Dermis microvascular lymphatic vessel endothelial cell (primary cell): ENCODE results near the gene ERC1. TPM values are rescaled to one million over a fixed set of nuclear protein-coding genes. Genes with fewer than 3 reads are reported as not detected.

ENCODE experiments used
- DNase-seq, 2 donors: peaks; one replicate each; pipeline versions ENCODE4 v3.0.0 to v3.0.0-alpha.2; 2010; ENCODE audit warnings: low read depth in 2 of 2
- total RNA-seq: library from RNA; depleted of rRNA; stranded (reverse); fragments of >200 nt; gene quantifications from 2 replicates; pipeline ENCODE4 v1.2.1, GENCODE V29; 2014

The ERC1 gene
- total RNA-seq, 1 donor from 2014 or later, result 18.4 TPM

DNA sequence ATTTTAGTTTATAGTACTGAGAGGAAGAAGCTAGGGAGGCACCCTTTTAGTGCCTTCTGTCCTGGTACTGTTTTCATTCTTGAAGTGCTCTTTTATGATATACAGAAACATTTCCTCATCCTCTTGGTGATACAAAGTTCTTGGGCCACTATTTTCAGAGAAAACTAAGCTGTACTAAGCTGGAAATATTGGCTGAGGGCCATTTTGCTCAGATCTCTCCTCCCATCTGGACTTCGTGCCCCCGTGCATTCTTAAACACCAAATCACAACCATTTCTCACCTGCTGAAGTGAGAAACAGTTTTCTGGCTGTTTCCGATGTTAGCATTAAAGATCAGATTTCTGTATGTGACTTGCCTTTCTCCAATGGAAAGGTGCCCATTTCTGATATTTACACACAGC is 444.4 kb downstream of the ERC1 start:
- peak in 1 of 2 donors; percentile 4 for DNase-seq

DNA sequence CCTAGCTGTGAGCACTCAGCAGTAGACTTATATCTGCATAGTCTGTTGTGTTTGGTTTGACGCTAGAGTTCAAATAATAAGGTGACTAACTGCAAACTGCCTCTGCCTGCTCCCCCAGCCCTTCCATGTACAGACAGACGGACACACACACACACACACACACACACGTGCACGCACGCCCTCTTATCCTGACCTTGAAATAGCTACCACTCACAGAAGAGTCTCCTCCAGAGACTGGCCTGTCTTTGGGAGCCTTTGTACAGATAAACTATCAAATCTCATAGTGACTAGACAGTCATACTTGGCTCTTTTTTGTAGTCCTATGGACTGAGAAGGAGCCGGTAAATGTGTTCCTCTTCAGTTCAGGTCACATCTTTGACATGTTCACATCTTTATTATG is 445.0 kb downstream of the ERC1 start:
- DNase-seq, result no peak

DNA sequence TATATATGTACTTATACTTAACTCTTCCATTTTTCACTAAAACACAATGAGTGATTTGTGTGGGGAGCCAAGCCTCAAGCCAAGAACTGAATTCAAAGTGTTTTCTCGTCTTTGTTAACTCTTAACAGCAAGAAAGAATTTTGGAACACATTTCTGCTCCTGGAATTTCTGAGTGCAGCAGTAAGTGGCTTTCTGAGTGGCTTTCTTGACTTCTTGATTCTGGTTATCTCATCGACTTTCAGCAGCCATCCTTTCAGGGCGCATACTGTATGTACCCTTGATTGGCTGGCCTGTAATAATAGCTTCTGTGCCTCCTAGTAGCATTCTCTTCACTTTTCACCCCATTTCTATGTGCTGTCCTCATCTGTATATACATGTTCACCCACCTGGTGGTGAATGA is 446.0 kb downstream of the ERC1 start:
- DNase-seq, result no peak

DNA sequence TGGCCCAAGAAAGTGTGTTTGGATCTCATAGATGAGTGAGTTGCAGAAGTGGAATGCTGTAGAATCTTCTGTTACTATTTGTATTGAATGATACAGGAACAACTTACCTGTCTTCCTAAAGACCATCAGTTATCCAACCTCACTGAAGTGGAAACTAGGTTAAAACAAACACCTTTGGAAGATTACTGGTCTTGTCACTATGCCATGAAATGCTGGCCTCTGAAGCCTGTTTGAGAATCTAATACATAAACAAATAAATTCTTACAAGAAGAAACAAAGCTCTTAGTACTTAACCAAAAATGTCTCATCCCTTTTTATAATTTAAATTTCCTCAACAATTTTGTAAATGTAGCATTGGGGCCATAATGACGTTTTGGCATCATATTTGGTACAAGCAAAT is 448.2 kb downstream of the ERC1 start:
- DNase-seq, result no peak

DNA sequence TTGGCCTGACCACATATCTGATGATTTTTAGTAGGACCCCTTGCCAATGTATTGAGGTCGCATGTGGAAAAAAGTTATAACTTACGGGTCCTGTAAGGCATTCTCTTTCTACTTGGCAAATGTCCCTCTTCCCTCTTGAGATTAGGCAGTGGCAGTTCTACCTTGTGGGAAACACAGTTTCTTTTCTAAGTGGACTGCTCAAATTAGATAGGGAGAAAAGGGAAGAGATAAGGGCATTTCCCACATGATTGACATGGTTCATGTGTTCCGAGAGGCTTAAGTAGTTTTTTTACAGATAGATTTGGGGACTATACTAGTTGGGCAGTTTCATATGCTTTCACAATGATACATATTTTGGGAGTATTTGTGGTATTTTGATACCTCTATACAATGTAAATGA is 448.7 kb downstream of the ERC1 start:
- DNase-seq, result no peak

DNA sequence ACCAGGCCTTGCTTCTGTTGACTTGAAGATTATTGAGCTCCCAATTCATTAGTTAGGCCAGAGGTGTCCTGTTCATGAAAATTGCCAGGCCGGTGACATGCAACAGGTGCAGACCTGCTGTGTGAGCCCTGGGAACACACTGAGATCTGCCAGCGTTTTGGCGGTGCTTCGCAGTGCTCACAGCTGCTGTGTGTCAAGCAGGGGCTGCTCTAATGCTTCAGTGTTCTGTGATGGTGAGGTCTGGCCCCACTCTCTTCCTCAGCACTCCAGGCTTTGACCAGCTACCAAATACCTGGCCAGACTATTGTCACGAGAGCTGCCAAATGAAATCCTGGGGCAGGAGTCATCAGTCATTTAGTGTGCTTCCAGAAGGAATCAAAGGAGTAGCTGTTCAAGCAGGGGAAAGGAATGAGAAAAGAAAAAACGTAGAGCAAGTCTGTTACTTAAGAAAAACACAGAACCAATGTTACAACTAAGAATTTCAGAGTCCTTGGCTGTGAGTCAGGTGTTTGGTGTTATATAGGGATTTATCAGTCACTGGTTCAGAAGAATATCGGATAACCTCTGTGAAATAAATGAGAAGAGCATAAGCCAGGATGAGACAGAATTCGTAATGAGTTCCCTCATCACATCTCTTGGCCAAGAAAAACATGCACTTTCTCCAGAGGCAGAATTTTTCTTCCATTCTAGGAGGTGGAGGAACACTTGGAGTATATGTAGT is 452.6 kb downstream of the ERC1 start:
- no peak for DNase-seq

DNA sequence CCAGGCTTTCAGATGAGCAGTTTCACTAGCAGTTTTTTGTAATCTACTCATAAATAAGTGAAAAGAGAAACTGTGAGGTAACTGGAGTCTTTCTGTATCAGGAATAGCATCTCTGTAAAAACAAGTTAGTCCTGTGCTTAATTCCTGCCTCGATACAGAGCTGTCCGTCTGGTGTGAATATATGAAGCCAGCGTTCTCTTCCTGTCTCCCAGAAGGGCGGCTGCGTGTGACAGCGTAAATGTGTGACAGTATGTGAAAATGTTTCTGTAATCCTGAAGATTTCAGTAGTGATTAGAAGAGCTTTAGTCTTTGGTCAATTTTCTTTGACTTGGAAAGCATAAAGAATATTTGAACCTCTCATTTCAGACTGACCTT is 453.1 kb downstream of the ERC1 start:
- DNase-seq, result no peak

DNA sequence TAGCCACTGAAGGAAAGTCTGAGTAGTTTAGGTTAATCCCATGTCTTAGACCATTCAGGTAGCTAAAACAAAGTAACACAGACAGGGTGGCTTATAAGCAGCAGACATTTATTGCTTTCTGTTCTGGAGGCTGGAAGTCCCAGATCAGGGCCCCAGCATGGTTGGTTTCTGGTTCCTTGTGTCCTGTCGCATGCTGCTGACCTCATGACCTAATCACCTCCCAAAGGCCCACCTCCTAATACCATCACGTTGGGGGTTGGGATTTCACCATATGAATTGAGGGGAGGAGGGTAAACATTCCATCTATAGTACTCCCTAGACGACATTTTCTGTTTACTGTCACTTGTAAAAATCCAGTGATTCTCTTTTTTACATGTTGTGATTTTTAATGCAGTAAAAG is 454.8 kb downstream of the ERC1 start:
- DNase-seq, result no peak

DNA sequence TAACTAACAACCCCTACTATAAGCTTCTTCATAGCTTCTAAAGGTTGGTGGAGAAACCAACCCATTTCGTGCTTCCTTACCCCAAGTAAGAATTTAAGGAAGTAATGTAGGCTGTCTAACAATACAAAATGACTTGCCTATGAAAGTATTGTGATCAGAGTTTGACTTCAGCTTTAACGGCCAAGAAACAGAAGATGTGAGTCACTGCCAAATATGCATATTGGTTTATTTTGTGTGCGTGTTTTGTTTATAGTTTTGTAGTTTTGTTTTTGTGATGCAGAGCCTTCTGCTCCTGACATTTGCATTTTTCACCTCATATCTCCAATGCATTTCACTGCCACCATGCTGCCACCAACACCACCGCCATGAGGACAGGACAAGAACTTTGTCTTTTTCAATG is 457.3 kb downstream of the ERC1 start:
- DNase-seq, result no peak

DNA sequence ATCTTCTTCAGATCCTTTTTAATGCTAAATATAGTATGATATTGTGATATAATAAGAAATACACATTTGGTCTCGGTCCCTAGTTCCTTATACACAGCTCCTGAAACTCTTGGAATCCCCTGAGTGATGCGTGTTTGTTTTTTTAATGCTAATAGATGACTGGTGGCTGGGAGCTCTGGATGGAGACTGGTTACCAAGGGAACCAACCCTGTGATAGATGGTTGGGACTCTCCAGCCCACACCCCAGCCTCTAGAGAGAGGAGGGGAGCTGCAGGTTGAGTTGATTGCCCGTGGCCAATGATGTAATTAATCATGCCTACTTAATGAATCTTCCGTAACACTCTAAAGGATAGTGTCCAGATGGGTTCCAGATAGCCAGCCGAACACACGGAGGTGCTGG is 462.8 kb downstream of the ERC1 start:
- DNase-seq, result no peak

DNA sequence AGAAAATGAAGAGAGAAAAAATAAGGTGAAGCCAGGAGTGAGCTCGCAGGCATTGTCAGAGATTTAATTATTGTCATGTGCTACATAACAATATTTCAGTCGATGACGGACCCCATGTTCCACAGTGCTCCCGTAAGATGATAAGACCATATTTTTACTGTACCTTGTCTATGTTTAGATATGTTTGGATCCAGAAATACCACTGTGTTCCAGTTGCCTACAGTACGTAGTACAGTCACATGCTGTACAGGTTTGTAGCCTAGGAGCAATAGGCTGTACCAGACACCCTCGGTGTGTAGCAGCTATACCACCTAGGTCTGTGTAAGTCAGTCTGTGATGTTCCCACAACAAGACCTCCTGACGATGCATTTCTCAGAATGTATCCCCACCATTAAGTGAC is 465.9 kb downstream of the ERC1 start:
- DNase-seq, result no peak

DNA sequence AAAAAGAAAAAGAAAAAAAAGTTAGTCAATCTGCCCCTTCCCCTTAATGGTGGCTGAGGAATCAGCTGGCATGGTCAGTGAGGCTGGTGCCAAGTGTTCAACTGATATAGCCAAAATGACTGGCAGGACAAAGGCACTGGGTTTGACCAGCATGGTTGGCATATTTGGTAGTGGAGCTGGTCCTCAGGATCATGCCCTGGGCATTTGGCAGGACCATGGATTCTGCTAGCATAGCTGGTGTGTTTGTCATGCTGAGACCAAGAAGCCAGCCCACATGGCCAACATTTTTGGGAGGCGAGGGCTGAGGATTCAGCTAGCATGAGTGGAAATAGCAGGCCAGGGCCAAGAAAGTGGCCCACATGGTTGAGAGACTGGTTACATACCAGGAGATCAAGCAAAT is 466.9 kb downstream of the ERC1 start:
- DNase-seq, result no peak

DNA sequence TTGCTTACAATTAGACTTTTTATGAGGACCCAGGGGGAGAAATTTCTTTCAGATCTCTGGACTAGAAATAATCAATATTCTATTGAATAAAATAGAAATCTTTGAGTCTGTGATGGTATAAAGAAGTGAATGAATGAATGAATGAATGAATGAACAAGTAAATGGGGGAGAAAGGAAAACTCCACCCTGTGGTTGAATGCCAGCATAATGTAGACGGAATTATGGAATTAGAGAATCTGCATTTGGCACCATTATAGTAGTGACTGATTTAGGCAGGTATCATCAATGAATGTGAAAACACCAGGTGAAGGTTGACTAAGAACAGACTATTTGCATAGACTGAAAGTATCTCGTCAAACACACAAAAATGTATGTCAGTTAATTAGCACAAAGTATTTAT is 468.3 kb downstream of the ERC1 start:
- no peak for DNase-seq

DNA sequence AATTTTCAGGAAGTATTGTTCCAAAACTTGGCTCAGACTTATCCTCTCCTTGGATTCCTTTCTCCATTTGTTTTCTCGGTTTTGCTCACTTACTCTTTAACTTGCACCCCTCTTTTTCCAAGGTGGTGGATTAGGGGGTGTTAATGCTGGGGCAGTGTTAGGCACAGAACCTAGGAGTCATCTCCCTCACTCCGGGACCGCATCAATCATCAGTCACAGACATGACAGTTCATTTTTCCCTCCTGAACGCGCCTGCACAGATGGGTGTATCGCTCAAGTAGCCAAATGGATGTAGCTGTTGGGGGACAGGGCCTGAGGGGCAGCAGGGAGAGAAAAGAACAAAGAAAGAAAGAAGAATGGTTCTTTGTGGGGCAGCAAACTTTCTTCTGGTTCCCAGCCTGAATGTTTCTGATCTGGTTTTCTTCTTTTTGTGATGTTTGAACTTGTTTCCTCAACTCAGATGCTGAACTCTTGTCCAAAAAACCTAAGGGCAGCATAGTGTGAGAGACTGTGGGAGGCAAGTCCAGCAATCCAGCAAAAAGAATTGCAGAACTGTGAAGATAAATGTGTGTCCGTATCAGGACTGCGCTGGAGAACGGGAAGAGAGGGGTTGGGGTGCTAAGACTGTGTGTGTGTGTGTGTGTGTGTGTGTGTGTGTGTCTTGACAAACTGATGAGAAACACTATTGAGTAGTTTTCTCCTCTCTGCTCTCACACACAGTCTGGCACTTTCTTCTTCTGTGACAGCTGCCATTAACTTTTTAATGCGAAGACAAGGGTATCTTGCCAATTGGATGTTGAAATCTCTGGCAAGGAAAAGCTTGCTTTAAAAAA is 472.3 kb downstream of the ERC1 start:
- no peak for DNase-seq

DNA sequence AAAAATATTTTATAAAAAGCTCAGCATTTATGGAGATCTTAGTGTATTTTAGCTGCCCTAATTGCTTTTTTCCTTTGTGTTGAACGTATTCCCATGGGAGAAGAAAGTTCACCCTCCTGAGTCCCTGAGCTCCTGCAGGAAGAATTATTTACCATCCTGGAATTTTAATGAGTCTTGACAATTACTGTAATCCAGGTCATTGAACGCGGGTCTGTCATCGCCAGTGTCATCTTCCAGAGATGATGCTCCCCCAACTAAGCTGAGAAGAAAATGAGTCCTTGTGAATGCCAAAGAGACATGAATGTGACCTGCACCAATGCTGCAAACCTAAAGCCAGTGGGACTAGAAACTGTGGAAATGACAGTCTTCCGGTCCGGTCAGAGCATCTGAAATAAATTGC is 473.9 kb downstream of the ERC1 start:
- DNase-seq, result no peak

DNA sequence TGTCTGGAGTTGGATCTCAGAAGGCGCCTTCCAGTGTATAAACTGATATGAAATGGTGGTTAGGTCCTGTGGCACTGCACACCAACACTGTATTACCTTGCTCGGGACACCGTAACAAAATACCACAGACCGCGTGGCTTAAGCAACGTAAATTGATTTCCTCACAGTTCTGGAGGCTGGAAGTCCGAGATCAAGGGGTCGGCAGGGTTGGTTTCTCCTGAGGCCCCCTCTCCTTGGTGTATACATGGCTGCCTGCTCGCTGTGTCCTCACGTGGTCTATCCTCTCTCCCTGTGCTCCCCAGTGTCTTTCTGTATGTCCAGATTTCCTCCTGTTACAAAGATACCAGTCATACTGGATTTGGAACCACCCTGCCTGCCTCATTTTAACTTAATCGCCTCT is 475.0 kb downstream of the ERC1 start:
- DNase-seq, result no peak

DNA sequence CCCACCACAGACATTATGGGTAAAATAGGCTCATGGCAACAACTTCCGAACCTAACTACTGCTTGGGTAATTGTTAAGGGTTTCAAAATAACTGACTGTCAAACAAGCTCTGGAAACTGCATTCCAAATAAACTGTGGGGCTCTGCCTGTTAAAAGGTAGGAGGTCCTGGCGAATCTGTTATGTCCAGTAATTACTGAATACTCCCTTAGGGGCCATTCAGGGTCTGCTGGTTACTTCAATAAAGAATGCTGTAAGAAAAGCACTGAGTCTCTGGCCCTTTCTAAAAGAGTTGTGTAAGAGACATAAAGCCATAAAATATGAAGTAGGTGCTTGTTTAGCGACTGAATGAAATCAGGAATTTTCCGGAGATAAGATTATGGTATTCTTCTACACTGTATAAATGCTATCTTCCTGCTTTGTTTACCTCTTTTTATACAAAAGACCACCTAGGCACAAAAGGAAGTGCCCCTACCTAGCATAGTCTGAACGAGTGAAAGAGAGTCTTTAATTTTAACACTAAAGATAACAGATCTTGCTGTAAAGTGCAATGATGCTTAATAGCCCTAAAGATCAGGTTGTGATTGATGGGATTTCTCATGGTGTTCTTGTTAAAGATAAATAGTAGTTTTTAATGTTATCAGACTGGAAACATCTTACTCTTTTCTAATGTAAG is 475.6 kb downstream of the ERC1 start:
- DNase-seq, result no peak

DNA sequence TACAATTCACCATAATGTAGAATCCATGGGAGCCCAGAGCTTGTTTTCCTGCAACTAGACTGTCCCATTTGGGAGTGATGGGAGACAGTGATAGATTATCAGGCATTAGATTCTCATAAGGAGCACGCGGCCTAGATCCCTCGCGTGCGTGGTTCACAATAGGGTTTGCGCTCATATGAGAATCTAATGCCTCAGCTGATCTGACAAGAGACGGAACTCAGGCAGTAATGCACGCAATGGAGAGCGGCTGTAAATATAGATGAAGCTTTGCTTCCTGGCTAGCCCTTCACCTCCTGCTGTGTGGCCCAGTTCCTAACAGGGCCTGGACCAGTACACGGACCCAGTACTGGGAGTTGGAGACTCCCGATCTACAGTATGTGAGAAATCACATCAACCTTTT is 476.7 kb downstream of the ERC1 start:
- DNase-seq, result no peak

DNA sequence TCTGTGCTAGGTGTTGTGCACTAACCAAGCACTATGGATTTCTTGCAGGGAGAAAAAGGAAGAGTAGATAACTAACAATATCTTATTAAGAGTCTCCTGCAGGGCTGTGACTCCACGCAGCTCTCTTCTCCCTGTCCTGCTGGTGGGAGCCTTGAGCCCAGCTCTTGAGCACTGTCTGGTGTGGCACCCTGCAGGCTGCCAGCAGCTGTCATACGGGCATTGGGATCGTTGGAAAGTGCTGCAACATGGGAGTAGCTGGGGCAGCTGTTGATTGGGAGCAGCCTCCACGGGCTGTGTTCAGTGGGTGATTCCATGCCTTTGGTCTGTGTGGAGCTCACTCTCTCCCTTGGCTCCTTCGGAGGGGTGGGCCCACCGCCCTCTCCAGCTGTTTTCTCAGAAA is 478.0 kb downstream of the ERC1 start:
- no peak for DNase-seq

DNA sequence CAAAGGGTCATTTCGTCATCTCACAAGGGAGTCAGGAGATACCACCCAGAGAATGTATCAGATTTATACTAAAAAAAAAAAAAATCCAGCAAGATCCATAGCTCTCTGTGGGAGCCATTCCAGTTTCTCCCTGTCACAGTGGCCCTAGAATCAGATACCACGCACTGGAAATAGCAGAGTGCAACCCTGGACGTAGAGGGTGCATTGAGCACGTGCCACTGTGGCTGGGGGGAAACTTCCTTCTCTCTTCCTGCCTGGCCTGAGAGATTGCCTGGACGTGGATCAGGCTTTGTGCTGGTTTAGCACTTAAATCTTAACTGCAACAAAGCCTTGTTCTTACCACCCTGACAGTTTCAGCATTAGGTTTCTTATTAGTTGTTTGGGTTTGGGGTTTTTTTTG is 479.0 kb downstream of the ERC1 start:
- DNase-seq, result no peak

DNA sequence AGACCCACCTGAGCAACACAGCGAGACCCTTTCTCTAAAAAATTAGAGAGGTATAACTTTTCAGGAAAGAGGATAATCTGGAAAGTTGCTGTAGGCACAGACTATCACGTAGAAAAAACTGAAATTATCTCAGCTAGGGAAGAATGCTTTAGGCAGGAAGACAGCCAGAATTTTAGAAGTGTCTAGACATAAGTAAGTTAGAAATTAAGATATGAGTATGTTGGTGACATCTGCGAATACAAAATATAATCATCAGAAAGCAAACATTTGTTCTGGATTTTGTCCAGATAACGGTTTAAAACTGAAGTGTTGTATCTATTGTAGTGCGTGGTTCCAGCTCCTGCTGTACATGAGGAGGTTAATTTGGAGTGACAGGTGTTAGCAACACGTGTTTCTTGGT is 480.2 kb downstream of the ERC1 start:
- no peak for DNase-seq

DNA sequence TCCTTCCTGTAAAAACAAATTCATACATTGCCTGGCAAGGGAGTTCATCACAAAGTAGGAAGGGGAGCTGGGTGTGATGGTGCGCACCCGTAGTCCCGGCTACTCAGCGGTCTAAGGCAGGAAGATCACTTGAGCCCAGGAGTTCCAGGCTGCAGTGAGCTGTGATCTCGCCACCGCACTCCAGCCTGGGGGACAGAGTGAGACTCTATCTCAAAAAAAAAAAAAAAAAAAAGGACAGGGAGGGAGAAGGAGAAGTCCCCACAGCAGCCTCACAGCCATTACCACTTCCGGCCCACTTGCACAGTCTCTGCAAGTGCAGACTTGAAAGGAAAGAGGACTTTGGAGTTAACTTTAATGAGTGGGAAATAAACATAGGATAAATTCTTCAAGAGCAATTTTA is 482.4 kb downstream of the ERC1 start:
- no peak for DNase-seq
